Osteocyte (in vitro differentiated cells): ENCODE data around the gene KCNN3. TPM values are rescaled to one million over a fixed set of nuclear protein-coding genes. Genes with fewer than 3 reads are reported as not detected.
A peak's percentile ranks its signal among the peaks of the same experiment; 100 is the strongest.

Experiments used
- DNase-seq: peaks from one replicate; pipeline ENCODE4 v3.0.0; 2021; ENCODE audit warnings: mixed read lengths; ENCODE audit not compliant: unreplicated experiment; ENCODE audit errors: extremely low spot score
- H3K27ac Mint-ChIP-seq: one replicate; pipeline ENCODE4 v1.8.0; 2021; ENCODE audit warnings: mild to moderate bottlenecking, mixed read lengths; ENCODE audit not compliant: unreplicated experiment
- H3K27me3 Mint-ChIP-seq: one replicate; pipeline ENCODE4 v1.8.0; 2021; ENCODE audit warnings: mixed read lengths; ENCODE audit not compliant: unreplicated experiment
- H3K36me3 Mint-ChIP-seq: one replicate; pipeline ENCODE4 v1.8.0; 2021; ENCODE audit warnings: mixed read lengths; ENCODE audit not compliant: unreplicated experiment
- H3K4me1 Mint-ChIP-seq: one replicate; pipeline ENCODE4 v1.8.0; 2021; ENCODE audit warnings: mixed read lengths; ENCODE audit not compliant: unreplicated experiment
- H3K4me3 Mint-ChIP-seq: one replicate; pipeline ENCODE4 v1.8.0; 2021; ENCODE audit warnings: mild to moderate bottlenecking, moderate library complexity, mixed read lengths; ENCODE audit not compliant: unreplicated experiment
- H3K9me3 Mint-ChIP-seq: one replicate; pipeline ENCODE4 v1.8.0; 2021; ENCODE audit warnings: mixed read lengths; ENCODE audit not compliant: unreplicated experiment
- CTCF ChIP-seq: fragments of 200-600 bp; sonication (generic); IDR thresholded peaks from 2 replicates; pipeline ENCODE4 v1.5.0; 2021; ENCODE audit warnings: antibody characterized with exemption, mild to moderate bottlenecking, moderate library complexity
- long read RNA-seq: library from polyadenylated mRNA; unstranded; transcript quantifications from one replicate; pipeline ENCODE4 v2.0.0, GENCODE V29; 2021
- total RNA-seq: library from RNA; stranded (reverse); gene quantifications from 2 replicates; pipeline ENCODE4 v1.2.1, GENCODE V29; 2021

Gene KCNN3
- total RNA-seq, result 0.16 and 0.29 TPM in 2 replicates
- long read RNA-seq, result 0 reads

DNA sequence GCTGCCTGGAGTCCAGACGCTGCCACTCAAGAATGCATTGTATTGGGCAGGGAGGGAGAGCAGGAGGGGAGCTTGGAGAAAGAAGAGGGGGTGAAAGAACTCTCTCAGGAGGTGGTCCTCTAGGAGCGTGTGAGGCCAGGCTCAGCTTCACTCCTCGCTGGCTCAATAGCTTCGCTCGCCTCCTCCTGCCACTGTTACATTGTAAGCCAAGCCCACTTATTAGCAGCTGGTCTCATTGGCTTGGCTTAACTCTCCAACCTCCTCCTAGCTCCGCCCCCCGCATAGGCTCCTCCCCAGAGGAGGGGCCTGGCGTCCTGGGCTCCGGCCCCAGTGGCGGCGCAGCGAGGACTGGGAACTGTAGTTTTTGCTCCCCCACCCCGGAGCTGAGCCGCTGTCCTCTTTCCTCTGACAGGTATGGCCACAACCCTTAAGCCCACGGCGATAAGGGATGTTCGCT lies at the start of gene KCNN3:
Gene KCNN3 (minus strand): TSS at position 167 of the 457 bp plus-strand sequence. CDS start 317 bp downstream, outside the sequence.
- H3K9me3 Mint-ChIP-seq, result no peaks in the 10 kb centered on the region
- peaks cover 6% of the 10 kb centered on the region for H3K27me3 Mint-ChIP-seq
- H3K36me3 Mint-ChIP-seq, result no peaks in the 10 kb centered on the region
- TF ChIP-seq CTCF, result no peak
- H3K4me3 Mint-ChIP-seq, result peak within 1 kb of the TSS; percentile 64
- DNase-seq, result peak; percentile 94
- peaks cover 41% of the 10 kb centered on the region for H3K4me1 Mint-ChIP-seq
- H3K27ac Mint-ChIP-seq, result peak within 1 kb of the TSS; percentile 42

- TF ChIP-seq CTCF, result no peak
- Mint-ChIP-seq H3K4me1 (no peaks in the 10 kb centered on the region), H3K27ac (no peak overlapping the region), H3K4me3 (no peak overlapping the region), H3K27me3 (no peaks in the 10 kb centered on the region), H3K36me3 (peaks cover 6% of the 10 kb centered on the region), H3K9me3 (peaks cover 9% of the 10 kb centered on the region)
- no peak for DNase-seq
Observed at GRCh38 chr1:154913273-154913672, 43.2 kb upstream of the KCNN3 start.

GRCh38 chr1:154912755-154913154 lies 42.7 kb upstream of the KCNN3 start:
- H3K36me3 Mint-ChIP-seq, result peaks cover 6% of the 10 kb centered on the region
- H3K27me3 Mint-ChIP-seq, result no peaks in the 10 kb centered on the region

GRCh38 chr1:154911691-154912550 lies 41.8 kb upstream of the KCNN3 start:
- Mint-ChIP-seq H3K4me1 (no peaks in the 10 kb centered on the region), H3K36me3 (peaks cover 5% of the 10 kb centered on the region), H3K27me3 (no peaks in the 10 kb centered on the region), H3K9me3 (peaks cover 13% of the 10 kb centered on the region), H3K27ac (no peak overlapping the region), H3K4me3 (no peak overlapping the region)
- no peak for DNase-seq
- TF ChIP-seq CTCF, result no peak

More at GRCh38 chr1:154912755-154913154, 42.7 kb upstream of the KCNN3 start:
- H3K9me3 Mint-ChIP-seq, result peaks cover 11% of the 10 kb centered on the region
- no peak overlapping the region for H3K27ac Mint-ChIP-seq
- TF ChIP-seq CTCF, result no peak
- no peaks in the 10 kb centered on the region for H3K4me1 Mint-ChIP-seq
- no peak for DNase-seq
- no peak overlapping the region for H3K4me3 Mint-ChIP-seq

GRCh38 chr1:154910851-154911250 lies 40.8 kb upstream of the KCNN3 start:
- Mint-ChIP-seq H3K4me1 (no peaks in the 10 kb centered on the region), H3K9me3 (peaks cover 4% of the 10 kb centered on the region), H3K4me3 (no peak overlapping the region), H3K36me3 (no peaks in the 10 kb centered on the region), H3K27ac (no peak overlapping the region), H3K27me3 (no peaks in the 10 kb centered on the region)
- no peak for TF ChIP-seq CTCF
- DNase-seq, result no peak
